ENCODE measurements around the gene LAMC2.

GRCh38 chr1:183291802-183292514 is 105.9 kb downstream of the LAMC2 start:
- TF ChIP-seq MAFF (IDR thresholded peaks at IDR 0.05; ENCODE audit: low read depth, low read length): no peak
- TF ChIP-seq RXRA (CRISPR knock-in tag; IDR thresholded peaks at IDR 0.05): no peak
- no peak for TF ChIP-seq ZNF761 (CRISPR knock-in tag; conservative IDR thresholded peaks at IDR 0.05)
- no peak for TF ChIP-seq NFYB (CRISPR knock-in tag; IDR thresholded peaks at IDR 0.05)
- TF ChIP-seq ZNF264 (CRISPR knock-in tag; IDR thresholded peaks at IDR 0.05): no peak
- TF ChIP-seq PHF20 (CRISPR knock-in tag; IDR thresholded peaks at IDR 0.05): no peak
- no peak for TF ChIP-seq SMARCE1 (IDR thresholded peaks at IDR 0.05; ENCODE audit: borderline replicate concordance)
- TF ChIP-seq, protein P1, sequence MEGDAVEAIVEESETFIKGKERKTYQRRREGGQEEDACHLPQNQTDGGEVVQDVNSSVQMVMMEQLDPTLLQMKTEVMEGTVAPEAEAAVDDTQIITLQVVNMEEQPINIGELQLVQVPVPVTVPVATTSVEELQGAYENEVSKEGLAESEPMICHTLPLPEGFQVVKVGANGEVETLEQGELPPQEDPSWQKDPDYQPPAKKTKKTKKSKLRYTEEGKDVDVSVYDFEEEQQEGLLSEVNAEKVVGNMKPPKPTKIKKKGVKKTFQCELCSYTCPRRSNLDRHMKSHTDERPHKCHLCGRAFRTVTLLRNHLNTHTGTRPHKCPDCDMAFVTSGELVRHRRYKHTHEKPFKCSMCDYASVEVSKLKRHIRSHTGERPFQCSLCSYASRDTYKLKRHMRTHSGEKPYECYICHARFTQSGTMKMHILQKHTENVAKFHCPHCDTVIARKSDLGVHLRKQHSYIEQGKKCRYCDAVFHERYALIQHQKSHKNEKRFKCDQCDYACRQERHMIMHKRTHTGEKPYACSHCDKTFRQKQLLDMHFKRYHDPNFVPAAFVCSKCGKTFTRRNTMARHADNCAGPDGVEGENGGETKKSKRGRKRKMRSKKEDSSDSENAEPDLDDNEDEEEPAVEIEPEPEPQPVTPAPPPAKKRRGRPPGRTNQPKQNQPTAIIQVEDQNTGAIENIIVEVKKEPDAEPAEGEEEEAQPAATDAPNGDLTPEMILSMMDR (CRISPR knock-in tag; IDR thresholded peaks at IDR 0.05): no peak
